HG03025 (cell line): ENCODE measurements around the gene PLEKHM3.
"Not testable (repeated sequence)": the region's sequence is repeated elsewhere in the genome, so short reads cannot be mapped to it uniquely, and the experiment has no call there.

Source experiments
- ATAC-seq: cut with Tn5 transposase; IDR thresholded peaks from one replicate; pipeline ENCODE4 v1.9.1; 2021; ENCODE audit warnings: mild to moderate bottlenecking, moderate library complexity; ENCODE audit not compliant: unreplicated experiment, low FRiP score

PLEKHM3 gene

DNA sequence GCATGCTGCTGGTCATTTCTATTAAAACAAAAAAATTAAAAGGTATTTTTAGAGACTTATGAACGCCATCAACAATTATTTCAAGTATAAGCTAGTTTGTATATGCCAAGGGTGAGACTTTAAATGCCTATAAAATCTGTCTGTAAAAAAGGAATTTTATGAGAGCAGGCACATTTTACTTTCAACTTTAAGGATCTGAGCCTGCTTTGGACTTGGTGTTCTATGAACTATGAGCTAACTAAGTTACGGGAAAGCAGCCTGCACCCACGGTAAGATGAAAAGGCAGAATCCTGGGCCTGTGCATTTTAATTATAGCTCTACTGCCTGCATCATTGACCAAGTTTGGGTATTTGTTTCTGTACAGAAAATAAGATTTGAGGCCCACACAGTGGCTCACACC is 95.4 kb downstream of the PLEKHM3 start:
- ATAC-seq: no peak

DNA sequence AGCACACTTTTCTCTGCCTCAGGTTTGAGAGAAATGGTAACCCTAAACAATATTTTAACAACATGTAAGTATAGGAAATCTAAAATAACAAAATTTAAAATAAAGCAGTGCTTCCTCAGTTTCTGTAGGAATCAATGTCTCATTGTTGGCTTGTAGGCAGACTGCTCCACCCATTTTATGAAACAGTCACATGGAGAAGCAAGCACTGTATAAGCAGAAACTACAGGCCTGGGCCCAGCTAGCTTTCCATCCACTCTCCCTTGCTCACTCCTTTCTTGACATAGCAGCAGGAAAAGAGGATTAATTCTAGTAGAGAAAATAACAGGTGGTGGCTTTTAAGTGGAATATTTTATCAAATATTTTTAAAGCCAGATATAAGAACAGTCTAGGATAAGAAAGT is 97.2 kb downstream of the PLEKHM3 start:
- ATAC-seq: no peak

DNA sequence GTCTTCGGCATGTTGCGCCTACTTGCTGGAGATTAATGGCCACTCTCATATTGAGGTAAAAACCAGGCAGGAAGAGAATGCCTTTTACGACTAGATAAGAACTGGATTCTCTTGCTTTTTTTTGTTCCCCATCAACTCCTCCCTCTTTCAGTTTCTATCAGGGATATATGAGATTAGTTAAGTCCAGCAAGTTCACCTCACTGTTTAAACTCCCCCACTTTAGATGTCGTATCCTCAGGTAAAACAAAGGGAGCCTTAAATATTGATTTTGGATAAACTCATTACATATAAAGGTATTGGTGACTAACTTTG is 98.4 kb downstream of the PLEKHM3 start:
- ATAC-seq: no peak

DNA sequence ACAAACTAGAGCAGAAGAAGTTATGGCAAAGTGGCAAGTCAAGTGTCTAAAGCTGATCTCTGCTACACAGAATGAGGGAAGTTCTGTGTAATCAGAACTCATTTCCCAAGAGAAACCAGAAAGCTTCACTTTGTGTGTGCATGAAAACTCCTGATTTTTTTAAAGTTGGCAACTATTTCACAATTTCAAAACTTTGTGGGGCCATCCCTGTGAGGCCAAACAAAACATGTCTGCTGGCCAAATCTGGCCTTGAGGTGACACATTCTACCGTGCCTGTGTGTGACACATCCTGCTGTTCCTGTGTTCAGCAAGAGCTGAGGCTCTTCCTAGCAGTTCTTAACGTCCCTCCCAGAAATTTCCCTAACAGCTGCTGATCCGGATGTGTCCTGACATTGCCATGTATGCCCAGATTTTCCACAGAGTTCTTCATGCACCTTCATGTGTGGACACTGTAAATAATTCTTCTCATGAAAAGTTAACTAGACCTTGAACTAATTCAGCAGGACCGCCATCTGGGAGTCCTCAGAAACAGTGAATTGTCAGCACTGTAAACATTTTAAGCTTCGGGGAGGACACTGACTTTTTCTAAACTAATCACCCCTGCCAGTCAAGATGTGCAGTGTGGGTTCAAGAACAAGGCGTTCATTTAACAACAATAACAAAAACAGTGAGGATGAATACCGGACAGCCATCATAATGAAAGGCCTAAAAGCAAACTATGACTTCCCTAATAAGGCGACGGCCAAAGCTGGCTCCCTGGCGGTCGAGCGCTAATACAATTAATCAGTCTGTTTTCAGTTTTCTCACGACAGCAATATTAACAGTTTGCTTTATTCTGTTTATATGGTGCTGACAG is 99.0 kb downstream of the PLEKHM3 start:
- ATAC-seq: no peak

DNA sequence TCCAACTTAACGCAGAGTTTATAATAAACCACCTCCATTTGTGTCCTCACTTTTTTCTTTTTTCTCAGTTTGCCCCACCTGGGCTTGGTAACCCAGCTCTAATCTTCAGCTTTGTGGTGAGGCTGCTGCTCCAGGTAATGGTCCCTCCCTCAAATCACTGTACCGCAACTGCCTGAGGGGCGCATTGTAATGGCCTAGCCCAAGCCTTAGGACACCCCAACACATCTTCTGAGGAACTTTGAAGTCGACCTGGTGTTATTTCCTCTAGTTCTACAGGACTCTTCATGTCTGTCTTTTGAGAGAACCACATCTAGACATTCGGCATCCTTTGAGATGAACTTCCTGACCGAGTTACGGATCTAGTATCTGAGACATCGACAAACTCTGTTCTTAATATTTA is 99.7 kb downstream of the PLEKHM3 start:
- no peak for ATAC-seq

DNA sequence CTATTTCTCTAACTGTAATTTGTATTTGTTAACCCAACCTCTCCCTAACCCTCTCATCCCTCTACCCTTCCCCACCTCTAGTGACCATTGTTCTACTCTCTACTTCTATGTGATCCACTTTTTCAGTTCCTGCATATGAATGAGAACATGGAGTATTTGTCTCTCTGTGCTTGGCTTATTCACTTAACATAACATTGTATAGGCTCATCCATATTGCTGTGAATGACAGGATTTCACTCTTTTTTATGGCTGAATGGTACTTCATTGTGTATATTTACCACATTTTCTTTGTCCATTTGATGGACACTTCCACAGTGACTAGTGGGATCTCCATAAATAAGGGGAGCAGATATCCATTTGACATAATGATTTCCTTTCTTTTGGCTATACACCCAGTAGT is 103.7 kb downstream of the PLEKHM3 start:
- ATAC-seq: no peak

DNA sequence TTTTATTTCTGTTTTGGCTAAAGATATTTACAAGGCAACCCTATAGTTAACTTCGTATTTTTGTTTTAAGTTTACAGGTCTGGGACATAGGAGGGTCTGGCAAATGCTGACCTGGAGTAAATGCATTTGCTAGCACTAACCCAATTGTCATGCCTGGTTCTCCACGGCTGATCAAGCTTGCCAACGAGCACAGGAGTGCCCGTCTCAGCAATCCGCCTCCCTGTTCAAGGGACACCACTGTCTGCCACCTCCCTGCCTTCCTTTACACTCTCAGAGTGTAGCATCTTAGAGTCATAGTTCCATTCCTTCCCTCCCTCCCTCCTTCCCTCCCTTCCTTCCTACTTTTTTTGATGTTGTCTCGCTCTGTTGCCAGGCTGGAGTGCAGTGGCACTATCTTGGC is 104.6 kb downstream of the PLEKHM3 start:
- ATAC-seq: no peak

DNA sequence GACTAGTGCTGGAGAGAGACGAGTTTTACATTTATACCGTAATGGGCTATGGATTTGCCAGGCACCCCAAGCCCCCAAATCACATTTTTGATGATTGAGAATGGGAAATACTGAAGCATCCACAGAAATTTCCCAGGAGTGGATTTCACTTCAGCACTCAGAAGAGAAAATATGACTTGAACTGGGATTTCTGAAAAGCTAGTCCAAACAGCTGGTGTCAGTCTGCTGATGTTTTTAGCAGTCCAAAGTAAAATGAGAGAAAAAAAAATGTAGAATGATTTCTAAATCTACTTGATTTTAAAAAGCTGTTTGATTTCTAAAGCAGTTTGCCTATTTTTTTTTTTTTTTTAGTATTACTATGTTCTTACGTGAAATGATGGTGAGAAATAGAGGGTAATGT is 105.0 kb downstream of the PLEKHM3 start:
- no peak for ATAC-seq

DNA sequence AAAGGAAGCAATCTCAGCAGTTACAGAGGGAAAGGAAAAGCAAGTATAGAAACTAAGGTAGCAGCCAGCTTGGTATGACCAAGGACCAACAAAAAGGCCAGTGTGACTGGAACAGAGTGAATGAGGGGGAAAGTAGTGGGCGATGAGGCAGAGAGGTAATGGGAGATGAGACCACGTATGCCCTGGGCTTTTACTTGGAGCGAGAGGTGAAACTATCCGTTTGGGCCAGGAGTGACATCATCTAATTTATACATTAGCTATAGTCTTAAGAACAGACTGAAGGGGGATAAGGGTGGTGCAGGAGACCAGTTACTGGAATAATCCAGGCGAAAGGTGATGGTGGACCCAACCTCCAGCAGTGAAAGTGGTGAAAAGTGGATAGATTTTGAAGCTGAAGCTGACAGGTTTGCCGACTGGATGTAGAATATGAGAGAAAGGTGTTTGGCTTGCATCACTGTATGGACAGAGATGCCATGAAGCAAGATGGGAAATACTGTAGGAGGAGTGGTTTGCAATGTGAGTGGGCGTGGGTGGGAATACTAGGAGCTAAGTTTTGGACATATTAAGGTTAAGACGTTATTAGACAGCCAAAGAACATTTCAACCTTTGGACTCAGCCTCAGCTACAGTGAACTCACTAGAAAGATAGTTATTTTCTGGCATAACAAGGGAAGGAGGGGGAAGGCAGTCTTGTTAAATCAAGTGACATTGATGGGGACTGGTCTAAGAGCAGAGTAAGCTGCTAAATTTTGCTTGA is 106.0 kb downstream of the PLEKHM3 start:
- no peak for ATAC-seq

DNA sequence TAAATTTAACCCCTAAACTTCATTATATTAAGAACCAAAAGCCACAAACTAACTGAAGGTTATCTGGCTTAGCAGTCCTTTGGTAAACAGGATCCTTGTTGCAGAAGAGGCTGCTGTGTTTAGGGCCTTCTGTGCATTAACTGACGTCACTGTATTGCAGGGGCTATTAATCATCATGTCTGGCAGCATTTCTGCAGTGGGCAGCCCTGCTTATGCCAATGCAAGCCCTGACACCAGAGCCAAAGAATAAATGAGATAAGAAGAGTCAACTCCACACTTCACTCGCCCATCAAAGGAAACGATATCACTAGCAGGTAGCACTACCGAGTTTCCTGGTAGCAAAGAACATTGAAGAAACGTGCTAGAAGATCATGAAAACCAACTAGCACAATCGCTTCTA is 110.6 kb downstream of the PLEKHM3 start:
- no peak for ATAC-seq

DNA sequence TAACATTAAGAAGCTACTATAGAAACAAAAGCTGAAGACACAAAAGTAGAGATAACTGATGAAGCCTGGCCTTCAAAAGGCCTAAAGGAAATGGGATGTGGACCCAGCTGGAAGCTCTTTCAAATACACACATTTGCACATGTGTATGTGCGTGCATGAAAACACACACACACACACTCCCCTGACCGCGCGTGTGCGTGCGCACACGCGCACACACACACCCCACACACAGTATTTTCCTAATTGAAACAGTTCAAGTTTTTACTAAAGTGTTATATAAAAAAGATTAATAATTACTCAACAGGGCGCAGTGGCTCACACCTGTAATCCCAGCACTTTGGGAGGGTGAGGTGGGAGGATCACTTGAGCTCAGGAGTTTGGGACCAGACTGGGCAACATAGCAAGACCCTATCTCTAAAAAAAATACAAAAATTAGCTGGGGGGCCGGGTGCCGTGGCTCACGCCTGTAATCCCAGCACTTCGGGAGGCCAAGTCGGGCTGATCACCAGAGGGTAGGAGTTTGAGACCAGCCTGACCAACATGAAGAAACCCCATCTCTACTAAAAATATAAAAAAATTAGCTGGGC is 111.5 kb downstream of the PLEKHM3 start:
- ATAC-seq: no peak

DNA sequence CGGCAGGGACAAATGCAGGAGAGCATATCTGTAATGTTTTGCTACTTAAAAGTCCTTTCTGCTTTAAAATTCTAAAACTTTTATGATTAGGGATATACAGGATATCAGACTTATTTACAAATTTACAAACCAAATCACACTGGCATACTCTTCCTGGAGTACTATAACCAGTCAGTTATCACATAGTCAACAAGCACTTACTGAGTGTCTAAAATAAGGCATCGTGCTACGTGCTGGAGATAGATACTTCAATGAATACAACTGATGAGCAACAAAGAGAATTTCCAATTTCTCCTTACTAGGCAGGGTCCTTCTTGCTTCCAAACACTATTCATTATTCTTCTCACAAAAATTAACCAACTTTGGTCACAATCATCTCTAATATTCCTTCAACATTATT is 113.5 kb downstream of the PLEKHM3 start:
- no peak for ATAC-seq

DNA sequence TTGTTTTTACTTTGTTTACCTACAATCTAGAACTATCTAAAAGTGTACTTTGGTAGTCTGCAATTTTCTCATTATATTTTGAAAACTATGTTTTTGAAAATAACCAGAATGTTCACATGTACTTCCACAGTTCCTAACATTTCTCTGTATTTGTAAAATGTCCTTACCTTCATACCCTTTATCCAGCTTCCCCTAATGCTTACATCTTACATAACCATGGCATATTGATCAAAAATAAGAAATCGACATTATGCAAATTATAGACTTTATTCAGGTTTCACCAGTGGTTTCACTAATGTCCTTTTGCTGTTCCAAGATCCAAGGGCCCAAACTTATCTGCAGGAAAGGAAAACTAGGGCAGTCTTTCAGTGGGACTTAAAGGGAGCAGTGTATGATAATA is 114.1 kb downstream of the PLEKHM3 start:
- ATAC-seq: no peak

DNA sequence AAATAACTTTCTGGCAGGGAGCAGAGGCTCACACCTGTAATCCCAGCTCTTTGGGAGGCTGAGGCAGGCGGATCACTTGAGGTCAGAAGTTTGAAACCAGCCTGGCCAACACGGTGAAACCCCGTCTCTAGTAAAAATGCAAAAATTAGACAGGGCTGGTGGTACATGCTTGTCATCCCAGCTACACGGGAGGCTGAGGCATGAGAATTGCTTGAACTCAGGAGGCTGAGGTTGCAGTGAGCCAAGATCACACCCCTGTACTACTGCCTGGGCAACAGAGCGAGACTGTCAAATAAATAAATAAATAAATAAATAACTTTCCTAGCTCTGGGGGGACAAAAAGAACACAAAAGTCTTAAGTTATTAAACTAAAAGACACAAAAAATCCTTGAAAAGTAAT is 118.8 kb downstream of the PLEKHM3 start:
- ATAC-seq: not testable (repeated sequence)

DNA sequence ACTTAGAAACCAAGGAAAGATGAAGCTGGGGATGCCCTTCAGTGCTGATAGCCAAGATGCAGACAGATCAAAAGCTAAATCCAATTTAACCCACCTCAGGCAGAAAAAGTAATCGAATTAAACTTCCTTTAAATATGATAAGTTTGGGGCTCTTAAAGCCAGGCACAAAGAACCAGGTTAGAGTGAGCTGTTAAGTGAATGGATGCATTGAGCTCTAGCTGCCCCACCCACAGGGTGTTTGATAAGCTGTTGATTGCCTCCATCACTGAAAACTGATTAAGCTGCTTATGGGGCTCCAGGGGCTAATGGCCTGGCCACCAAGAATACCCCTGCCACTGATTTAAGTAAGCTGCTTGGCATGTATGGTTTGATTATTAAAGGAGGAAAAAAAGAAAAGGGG is 119.8 kb downstream of the PLEKHM3 start:
- no peak for ATAC-seq

DNA sequence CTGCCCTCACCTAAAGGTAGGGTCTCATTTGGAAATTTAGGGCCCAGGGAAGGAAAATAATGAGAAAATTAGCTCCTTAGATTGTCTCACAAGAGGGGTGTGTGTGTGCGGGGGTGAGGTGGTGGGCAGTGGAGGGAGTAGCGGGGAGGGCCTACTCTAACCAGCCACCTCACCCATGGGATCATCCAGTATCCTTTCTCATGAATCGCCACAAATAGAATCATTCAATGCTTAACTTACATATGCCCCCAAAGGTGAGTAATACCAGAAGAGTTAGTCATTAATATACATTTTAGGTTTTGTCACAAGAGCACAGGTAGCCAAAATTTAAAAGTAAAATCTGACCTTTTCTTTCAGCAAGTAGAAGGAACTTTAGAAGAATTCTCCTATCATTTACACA is 122.1 kb downstream of the PLEKHM3 start:
- no peak for ATAC-seq

DNA sequence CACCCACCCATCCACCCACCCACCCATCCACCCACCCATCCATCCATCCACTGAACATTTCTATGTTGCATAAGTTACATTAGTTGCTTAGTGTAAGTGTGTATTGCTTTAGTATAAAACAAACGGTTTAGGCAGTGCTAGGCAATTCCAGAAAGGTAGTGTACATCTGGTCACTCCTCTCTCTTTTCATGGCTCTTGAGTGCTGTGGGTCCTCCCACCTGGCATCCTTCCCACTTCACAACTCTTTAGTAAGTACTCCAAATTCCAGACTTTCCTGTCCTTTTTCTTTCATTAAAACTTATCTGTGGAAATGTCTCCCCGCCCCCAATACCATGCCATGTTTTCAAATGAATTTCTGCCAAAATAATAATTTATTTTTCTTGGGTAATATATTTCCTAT is 122.5 kb downstream of the PLEKHM3 start:
- ATAC-seq: no peak

DNA sequence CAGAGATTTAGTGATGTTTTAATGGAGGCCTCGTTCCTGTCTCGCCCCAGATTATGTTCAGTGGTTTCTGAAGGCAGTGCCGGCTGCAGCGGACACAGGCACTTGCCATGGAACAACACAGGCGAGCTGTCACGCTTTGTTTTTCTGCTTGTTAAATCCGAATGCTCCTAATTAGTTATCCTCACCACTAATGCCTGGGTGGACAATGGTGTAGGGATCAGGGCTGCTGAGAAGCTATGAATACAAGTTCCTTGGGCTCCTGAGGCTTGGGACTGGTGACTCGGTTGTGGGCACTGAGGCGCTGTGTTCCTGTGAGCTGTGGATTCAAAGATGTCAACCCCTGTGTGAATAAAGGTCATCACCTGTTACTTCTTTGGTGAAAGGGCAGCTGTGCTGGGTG is 123.5 kb downstream of the PLEKHM3 start:
- no peak for ATAC-seq

DNA sequence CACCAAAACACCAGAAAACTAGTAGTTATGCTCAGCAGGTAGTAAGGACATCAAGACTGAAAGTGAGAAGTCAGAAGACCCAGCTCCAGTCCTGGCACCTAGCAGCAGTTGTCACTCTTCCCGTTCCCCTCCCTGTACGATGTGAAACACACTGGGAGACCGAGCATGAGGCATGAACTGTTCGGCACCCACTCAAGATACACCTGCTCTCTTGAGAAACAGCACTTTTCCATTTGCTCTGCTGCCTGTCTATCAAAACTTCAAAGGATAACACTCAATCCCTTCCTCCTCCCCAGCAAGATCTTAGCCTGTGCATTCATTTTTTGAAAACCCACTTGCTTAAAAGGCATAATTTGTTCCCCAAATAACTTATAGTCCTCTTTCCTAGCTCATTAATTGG is 123.9 kb downstream of the PLEKHM3 start:
- ATAC-seq: no peak

DNA sequence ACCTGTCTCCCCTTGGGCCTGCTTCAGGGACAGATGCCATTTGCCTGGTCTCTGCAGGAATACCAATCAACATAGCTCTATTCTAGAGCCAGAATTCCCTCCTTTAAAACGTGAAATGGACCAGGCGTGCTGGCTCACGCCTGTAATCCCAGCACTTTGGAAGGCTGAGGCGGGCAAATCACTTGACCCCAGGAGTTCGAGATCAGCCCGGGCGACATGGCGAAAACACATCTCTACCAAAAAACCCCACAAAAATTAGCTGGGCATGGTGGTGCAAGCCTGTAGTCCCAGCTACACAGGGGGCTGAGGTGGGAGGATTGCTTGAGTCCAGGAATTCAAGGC is 127.0 kb downstream of the PLEKHM3 start:
- ATAC-seq: no peak

DNA sequence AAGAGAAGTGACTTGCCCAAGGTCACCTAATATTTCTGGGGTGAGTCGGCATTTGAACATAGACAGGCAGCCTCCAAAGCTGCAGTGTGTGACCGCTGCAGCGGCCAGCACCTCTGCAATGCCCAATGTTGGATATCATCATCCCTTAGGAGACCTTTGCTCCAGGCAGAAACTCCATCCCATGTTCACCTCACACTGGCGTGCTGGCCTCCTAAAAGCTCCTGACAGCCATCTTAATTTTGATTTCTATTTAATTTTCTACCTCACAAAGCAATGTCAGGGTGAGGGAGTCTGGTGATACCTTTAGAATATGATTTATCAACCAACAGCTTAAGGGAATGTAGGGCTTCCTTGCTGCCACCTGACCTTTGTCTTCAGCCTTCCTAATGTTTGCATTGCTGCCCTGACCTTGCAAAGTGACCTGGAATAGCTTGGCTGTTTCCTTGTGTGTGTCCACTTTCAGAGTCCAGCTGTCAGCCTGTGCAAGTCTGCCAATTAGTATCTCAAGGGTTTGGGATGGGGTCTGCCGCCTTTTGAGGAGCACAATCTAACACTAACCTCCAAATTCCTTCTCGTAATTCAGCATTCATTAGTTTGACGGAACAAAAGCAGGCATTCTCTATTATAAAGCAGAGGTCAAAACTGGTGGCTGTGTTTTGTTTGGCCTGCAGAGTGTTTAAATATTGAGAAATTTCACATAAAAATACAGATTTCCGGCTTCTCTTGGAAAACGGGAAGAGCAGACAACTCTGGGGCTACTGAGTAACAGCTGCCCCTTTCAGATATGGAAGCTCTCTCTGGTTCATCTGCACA is 127.6 kb downstream of the PLEKHM3 start:
- no peak for ATAC-seq
